Measurements from ENCODE around the gene RAB5A.
A peak's percentile ranks its signal among the peaks of the same experiment; 100 is the strongest.
"Not testable (repeated sequence)": the region's sequence is repeated elsewhere in the genome, so short reads cannot be mapped to it uniquely, and the experiment has no call there.

RAB5A gene

GRCh38 chr3:20023623-20024405 lies 76.9 kb downstream of the RAB5A start:
- peak in 33 of 56 donors; percentile 7 to 62 (median 25) for DNase-seq

GRCh38 chr3:20027136-20027535 lies 80.2 kb downstream of the RAB5A start:
- no peak for DNase-seq

GRCh38 chr3:20028905-20029331 lies 82.0 kb downstream of the RAB5A start:
- DNase-seq, result peak in 12 of 56 donors; percentile 2 to 45 (median 20)

- DNase-seq, result not testable (repeated sequence)
Measured at GRCh38 chr3:20031939-20032338, 85.0 kb downstream of the RAB5A start.

Data from nucleus accumbens (tissue), 56 donors.